Endothelial cell of umbilical vein (primary cell): ENCODE data around the gene KCTD5.

Source experiments
- EZH2 ChIP-seq: IDR thresholded peaks from 2 replicates; pipeline ENCODE4 v1.6.1; 2012; ENCODE audit warnings: borderline replicate concordance, low read depth, mild to moderate bottlenecking, moderate library complexity, low read length, inconsistent platforms; ENCODE audit not compliant: severe bottlenecking
- FOS ChIP-seq: IDR thresholded peaks from 2 replicates; pipeline ENCODE4 v1.6.1; 2011; ENCODE audit warnings: mild to moderate bottlenecking, low read length, moderate library complexity, borderline replicate concordance; ENCODE audit not compliant: insufficient read depth
- GATA2 ChIP-seq: IDR thresholded peaks from 2 replicates; pipeline ENCODE4 v1.7.0; 2011; ENCODE audit warnings: low read depth, mild to moderate bottlenecking, moderate library complexity, mixed read lengths, low read length; ENCODE audit not compliant: insufficient read length, insufficient read depth
- JUN ChIP-seq: IDR thresholded peaks from 2 replicates; pipeline ENCODE4 v1.6.1; 2011; ENCODE audit warnings: borderline replicate concordance, low read depth; ENCODE audit not compliant: insufficient read length, insufficient read depth
- MYC ChIP-seq: IDR thresholded peaks from one replicate; pipeline ENCODE4 v1.6.1; 2011; ENCODE audit warnings: mild to moderate bottlenecking, low read depth, low read length
- POLR2A ChIP-seq: IDR thresholded peaks from 2 replicates; pipeline ENCODE4 v1.6.1; 2012; ENCODE audit warnings: low read depth, mild to moderate bottlenecking, control low read depth, low read length
- POLR2AphosphoS5 ChIP-seq: IDR thresholded peaks from 2 replicates; pipeline ENCODE4 v1.6.1; 2012; ENCODE audit warnings: low read depth, mild to moderate bottlenecking, control low read depth, low read length, moderate library complexity; ENCODE audit not compliant: insufficient read depth
- TF ChIP-seq, protein P1 (sequence below), 2 donors: IDR thresholded peaks; 1 replicate in 1 of 2; 2 replicates in 1 of 2; pipeline ENCODE4 v1.5.1; 2011; ENCODE audit warnings: low read length in 2 of 2, mild to moderate bottlenecking in 2 of 2, moderate library complexity in 2 of 2, control low read depth in 1 of 2, inconsistent platforms in 1 of 2, low read depth in 1 of 2; ENCODE audit not compliant: insufficient read depth in 1 of 2; ENCODE audit errors: extremely low read depth in 1 of 2
- TF ChIP-seq, protein P2 (sequence below): IDR thresholded peaks from 2 replicates; pipeline ENCODE4 v1.6.1; 2011; ENCODE audit not compliant: insufficient read depth, insufficient read length

- TF ChIP-seq, protein P1, sequence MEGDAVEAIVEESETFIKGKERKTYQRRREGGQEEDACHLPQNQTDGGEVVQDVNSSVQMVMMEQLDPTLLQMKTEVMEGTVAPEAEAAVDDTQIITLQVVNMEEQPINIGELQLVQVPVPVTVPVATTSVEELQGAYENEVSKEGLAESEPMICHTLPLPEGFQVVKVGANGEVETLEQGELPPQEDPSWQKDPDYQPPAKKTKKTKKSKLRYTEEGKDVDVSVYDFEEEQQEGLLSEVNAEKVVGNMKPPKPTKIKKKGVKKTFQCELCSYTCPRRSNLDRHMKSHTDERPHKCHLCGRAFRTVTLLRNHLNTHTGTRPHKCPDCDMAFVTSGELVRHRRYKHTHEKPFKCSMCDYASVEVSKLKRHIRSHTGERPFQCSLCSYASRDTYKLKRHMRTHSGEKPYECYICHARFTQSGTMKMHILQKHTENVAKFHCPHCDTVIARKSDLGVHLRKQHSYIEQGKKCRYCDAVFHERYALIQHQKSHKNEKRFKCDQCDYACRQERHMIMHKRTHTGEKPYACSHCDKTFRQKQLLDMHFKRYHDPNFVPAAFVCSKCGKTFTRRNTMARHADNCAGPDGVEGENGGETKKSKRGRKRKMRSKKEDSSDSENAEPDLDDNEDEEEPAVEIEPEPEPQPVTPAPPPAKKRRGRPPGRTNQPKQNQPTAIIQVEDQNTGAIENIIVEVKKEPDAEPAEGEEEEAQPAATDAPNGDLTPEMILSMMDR (IDR thresholded peaks at IDR 0.05; ENCODE audit: extremely low read depth in 1 of 2, insufficient read depth in 1 of 2, low read depth in 1 of 2, low read length in 2 of 2) = no peak
- TF ChIP-seq EZH2 (no peak), POLR2A (no peak), POLR2AphosphoS5 (no peak), JUN (no peak), GATA2 (no peak), FOS (no peak), MYC (no peak)
- TF ChIP-seq, protein P2, sequence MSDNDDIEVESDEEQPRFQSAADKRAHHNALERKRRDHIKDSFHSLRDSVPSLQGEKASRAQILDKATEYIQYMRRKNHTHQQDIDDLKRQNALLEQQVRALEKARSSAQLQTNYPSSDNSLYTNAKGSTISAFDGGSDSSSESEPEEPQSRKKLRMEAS = no peak
Measured at GRCh38 chr16:2700786-2701185, 18.5 kb downstream of the KCTD5 start.
